ENCODE results near the gene ACTR2.

ACTR2 gene

GRCh38 chr2:65198737-65199136 is 28.9 kb upstream of the ACTR2 start:
- CTCF ChIA-PET: interaction anchor here (0.6 to 0.9 kb wide), 2 partner anchors 11 to 12 kb away, joined by 3 to 5 read pairs; no protein-coding TSS in a partner anchor
- no peaks in the 10 kb centered on the region for H3K4me1 ChIP-seq (ENCODE audit: control insufficient read depth, insufficient read depth, low read length)
- no peaks in the 10 kb centered on the region for H3K9me3 ChIP-seq (ENCODE audit: control insufficient read depth, insufficient read depth, low read depth, low read length)
- no peaks in the 10 kb centered on the region for H3K36me3 ChIP-seq (ENCODE audit: control insufficient read depth in 2 of 2, insufficient read depth in 1 of 2, low read length in 2 of 2)
- POLR2A ChIA-PET: no interaction called here
- H3K4me3 ChIP-seq (ENCODE audit: low read depth, low read length): no peak overlapping the region
- no peak overlapping the region for H3K27ac ChIP-seq (ENCODE audit: extremely low read depth, low read depth, low read length)
- TF ChIP-seq ZNF416 (tag by site-specific recombination; IDR thresholded peaks at IDR 0.05): no peak
- TF ChIP-seq ZNF114 (tag by site-specific recombination; IDR thresholded peaks at IDR 0.05): no peak
- no peak for TF ChIP-seq ZBTB11 (tag by site-specific recombination; conservative IDR thresholded peaks at IDR 0.05; ENCODE audit: low read depth)
- TF ChIP-seq ZNF23 (tag by site-specific recombination; IDR thresholded peaks at IDR 0.05; ENCODE audit: borderline replicate concordance): no peak
- TF ChIP-seq ZSCAN4 (tag by site-specific recombination; IDR thresholded peaks at IDR 0.05): no peak
- TF ChIP-seq FEZF1 (tag by site-specific recombination; IDR thresholded peaks at IDR 0.05): no peak
- TF ChIP-seq ZSCAN5A (tag by site-specific recombination; IDR thresholded peaks at IDR 0.05): no peak
- no peak for TF ChIP-seq ZNF610 (tag by site-specific recombination; IDR thresholded peaks at IDR 0.05; ENCODE audit: borderline replicate concordance)

- no peaks in the 10 kb centered on the region for H3K36me3 ChIP-seq (ENCODE audit: control insufficient read depth in 2 of 2, insufficient read depth in 1 of 2, low read length in 2 of 2)
- H3K4me3 ChIP-seq (ENCODE audit: low read depth, low read length): no peak overlapping the region
- ChIA-PET POLR2A (no interaction called here), CTCF (interaction anchor here (0.6 kb wide), 1 partner anchor 12 kb away, joined by 5 read pairs; no protein-coding TSS in a partner anchor)
- H3K4me1 ChIP-seq (ENCODE audit: control insufficient read depth, insufficient read depth, low read length): no peaks in the 10 kb centered on the region
- no peak overlapping the region for H3K27ac ChIP-seq (ENCODE audit: extremely low read depth, low read depth, low read length)
- TF ChIP-seq ZBTB17 (tag by site-specific recombination; IDR thresholded peaks at IDR 0.05) (no peak), ZNF785 (tag by site-specific recombination; IDR thresholded peaks at IDR 0.05) (no peak), ZNF560 (tag by site-specific recombination; IDR thresholded peaks at IDR 0.05; ENCODE audit: borderline replicate concordance) (no peak), ZNF513 (tag by site-specific recombination; IDR thresholded peaks at IDR 0.05) (no peak), ZNF292 (tag by site-specific recombination; IDR thresholded peaks at IDR 0.05; ENCODE audit: borderline replicate concordance, low read depth) (no peak), WT1 (tag by site-specific recombination; IDR thresholded peaks at IDR 0.05) (no peak), ZNF521 (tag by site-specific recombination; IDR thresholded peaks at IDR 0.05) (no peak), ZNF530 (tag by site-specific recombination; IDR thresholded peaks at IDR 0.05; ENCODE audit: low read depth) (no peak), KLF8 (tag by site-specific recombination; IDR thresholded peaks at IDR 0.05) (no peak), FEZF1 (tag by site-specific recombination; IDR thresholded peaks at IDR 0.05) (no peak), ZNF621 (tag by site-specific recombination; IDR thresholded peaks at IDR 0.05) (no peak), ZNF155 (tag by site-specific recombination; IDR thresholded peaks at IDR 0.05) (no peak), KLF10 (tag by site-specific recombination; IDR thresholded peaks at IDR 0.05) (no peak), ZFP3 (tag by site-specific recombination; IDR thresholded peaks at IDR 0.05; ENCODE audit: low read depth) (no peak), ZNF175 (tag by site-specific recombination; IDR thresholded peaks at IDR 0.05) (no peak)
- H3K9me3 ChIP-seq (ENCODE audit: control insufficient read depth, insufficient read depth, low read depth, low read length): no peaks in the 10 kb centered on the region
Measured at GRCh38 chr2:65199166-65199565, 28.5 kb upstream of the ACTR2 start.
